Esophagus (tissue), 2 donors: ENCODE results near the gene CAMK1D. TPM values are rescaled to one million over a fixed set of nuclear protein-coding genes. Genes with fewer than 3 reads are reported as not detected.
A peak's percentile ranks its signal among the peaks of the same experiment; 100 is the strongest.
"Not testable (repeated sequence)": the region's sequence is repeated elsewhere in the genome, so short reads cannot be mapped to it uniquely, and the experiment has no call there.

Experiments
- H3K27ac ChIP-seq, 2 donors: one replicate each; pipeline ENCODE4 v1.5.1; 2013; ENCODE audit warnings: low read depth in 2 of 2, mild to moderate bottlenecking in 2 of 2, inconsistent platforms in 1 of 2, low read length in 1 of 2, moderate library complexity in 1 of 2
- H3K27me3 ChIP-seq, 2 donors: one replicate each; pipeline ENCODE4 v1.6.1; 2013; ENCODE audit warnings: low read length in 2 of 2, control low read depth in 1 of 2, mild to moderate bottlenecking in 1 of 2; ENCODE audit not compliant: insufficient read depth in 2 of 2, control insufficient read depth in 1 of 2
- H3K36me3 ChIP-seq, 2 donors: one replicate each; pipeline ENCODE4 v1.6.1; 2013; ENCODE audit warnings: low read length in 1 of 2; ENCODE audit not compliant: control insufficient read depth in 2 of 2, insufficient read depth in 2 of 2
- H3K4me1 ChIP-seq, 2 donors: one replicate each; pipeline ENCODE4 v1.6.1; 2013; ENCODE audit warnings: low read length in 1 of 2; ENCODE audit not compliant: control insufficient read depth in 2 of 2, insufficient read depth in 2 of 2
- H3K4me3 ChIP-seq, 2 donors: one replicate each; pipeline ENCODE4 v1.5.1; 2013; ENCODE audit warnings: low read length in 2 of 2, mild to moderate bottlenecking in 2 of 2, low read depth in 1 of 2, moderate library complexity in 1 of 2
- H3K9me3 ChIP-seq, 2 donors: one replicate each; pipeline ENCODE4 v1.6.1; 2013; ENCODE audit warnings: mild to moderate bottlenecking in 2 of 2, low read depth in 1 of 2, low read length in 1 of 2, moderate library complexity in 1 of 2; ENCODE audit not compliant: control insufficient read depth in 2 of 2, insufficient read depth in 1 of 2
- WGBS, 2 donors: extraction: QIAGEN DNeasy Blood & Tissue Kit; methylation state at CpG; one replicate each; pipeline ENCODE4 v1.1.7; 2013; 5-methylcytosine and 5-hydroxymethylcytosine counted together
- polyA plus RNA-seq, 2 donors: library from polyadenylated mRNA; stranded (reverse); fragments of 200-250 nt; gene quantifications; one replicate each; pipeline ENCODE4 v1.2.3, GENCODE V29; 2013
- donor health status: healthy with polysubstance abuse.
- donor health status: Bipolar disorder and iron deficiency.

The CAMK1D gene
- polyA plus RNA-seq, 2 donors: 5.4 to 5.6 TPM

DNA sequence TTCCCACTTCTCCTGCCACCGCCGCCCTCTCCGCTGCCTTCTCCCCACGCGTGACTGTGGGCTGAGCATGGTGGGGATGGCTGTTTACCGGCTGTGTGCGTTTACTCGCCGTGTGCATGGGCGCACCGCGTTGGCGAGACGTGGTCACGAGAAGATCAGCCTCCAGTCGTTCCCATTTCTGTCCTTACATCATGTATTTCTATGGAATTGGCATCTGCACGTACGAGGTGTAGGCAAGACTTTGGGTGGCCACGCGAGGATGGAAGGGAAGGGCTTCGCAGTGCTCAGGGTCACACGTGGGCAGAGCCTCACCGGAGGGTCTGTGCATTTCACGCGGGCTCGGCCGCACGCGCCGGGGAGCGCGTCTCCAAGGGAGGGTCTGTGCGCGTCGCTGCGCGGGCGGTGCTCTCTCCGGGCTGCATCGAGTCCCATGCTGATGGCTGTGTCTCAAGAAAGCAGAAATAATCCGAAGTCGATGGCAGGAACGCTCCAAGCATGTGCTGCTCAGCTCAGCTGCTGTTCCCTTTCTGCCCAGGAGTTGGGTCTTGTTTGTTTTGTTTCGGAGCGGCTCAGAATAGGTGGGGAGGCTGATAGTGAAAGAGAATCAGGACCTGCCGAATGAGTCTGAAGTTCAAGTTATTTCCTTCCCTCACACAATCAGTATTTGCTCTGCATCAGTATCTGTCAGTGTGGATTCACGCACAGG is 973 bp downstream of the CAMK1D start:
- Histone ChIP-seq H3K27me3 (no peaks in the 10 kb centered on the region), H3K27ac (peak overlapping the region; percentile 85 to 89), H3K9me3 (no peaks in the 10 kb centered on the region), H3K4me3 (peak overlapping the region; percentile 83 to 84), H3K4me1 (peaks cover 0 to 3% of the 10 kb centered on the region in 2 donors), H3K36me3 (no peaks in the 10 kb centered on the region)
- 1% methylated on average over 47 of the region's 47 CpGs for WGBS, 2 donors

DNA sequence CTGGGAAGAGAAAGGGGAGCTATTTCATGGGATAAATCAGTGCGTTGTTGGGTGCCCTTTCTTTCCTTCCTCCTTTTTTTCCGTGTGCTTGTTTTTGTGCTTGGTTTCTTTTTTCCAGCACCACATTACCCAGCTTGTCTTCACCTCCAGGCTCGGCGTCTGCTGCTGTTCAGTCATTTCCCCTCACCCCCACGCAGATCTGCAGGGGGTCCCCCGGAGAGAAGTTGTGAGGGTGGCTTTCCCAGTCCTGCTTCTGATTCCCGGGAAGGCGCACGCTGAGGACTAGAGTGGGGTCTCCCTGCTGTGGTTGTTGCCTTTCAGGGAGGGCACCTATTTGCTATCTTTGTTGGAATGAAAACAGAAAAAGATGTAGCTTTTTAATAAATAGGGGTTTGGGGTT is 1.6 kb downstream of the CAMK1D start:
- H3K27ac ChIP-seq: peak overlapping the region in 1 of 2 donors; percentile 89
- no peaks in the 10 kb centered on the region for H3K27me3 ChIP-seq
- H3K4me3 ChIP-seq: peak overlapping the region; percentile 83 to 84
- H3K9me3 ChIP-seq: no peaks in the 10 kb centered on the region
- H3K4me1 ChIP-seq: peaks cover 0 to 3% of the 10 kb centered on the region in 2 donors
- 21 to 28% methylated on average over 9 of the region's 9 CpGs for WGBS, 2 donors
- H3K36me3 ChIP-seq: no peaks in the 10 kb centered on the region

DNA sequence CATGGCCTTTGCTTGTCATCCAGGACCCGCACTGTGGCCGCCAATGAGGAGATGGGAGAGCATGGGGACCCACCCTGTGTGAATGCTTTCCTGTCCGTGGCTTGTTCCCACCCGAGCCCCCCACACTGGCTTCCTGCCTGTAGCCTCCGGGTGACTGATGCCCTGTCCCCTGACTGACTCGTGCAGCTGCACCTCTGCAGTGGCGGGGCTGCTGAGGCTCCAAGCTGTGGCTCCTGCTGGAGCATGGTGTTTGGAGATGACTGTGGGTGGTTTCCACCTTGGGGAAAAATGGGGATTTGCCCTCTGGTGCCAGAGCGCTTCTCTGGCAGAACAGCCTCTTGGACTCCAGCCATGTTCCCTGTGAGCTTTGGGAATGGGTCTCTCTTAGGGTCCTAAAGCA is 2.1 kb downstream of the CAMK1D start:
- Histone ChIP-seq H3K27ac (no peak overlapping the region), H3K4me3 (no peak overlapping the region), H3K27me3 (no peaks in the 10 kb centered on the region)

DNA sequence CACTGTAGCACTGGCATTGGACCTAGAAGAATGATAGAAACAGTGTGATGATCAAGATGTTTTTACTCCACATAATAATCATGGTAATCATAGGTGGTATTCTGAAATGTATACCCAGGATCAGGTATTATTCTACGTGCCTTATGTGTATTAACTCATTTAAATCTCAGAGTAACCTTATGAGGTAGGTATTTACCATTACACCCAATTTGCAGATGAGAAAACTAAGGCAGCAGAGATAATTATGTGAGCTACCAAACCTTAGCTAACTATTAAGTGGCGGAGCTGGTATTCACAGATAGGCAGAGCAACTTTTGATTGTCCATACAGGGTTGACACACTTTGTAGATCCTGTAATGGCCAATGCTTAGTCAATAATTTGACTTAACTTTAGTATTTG is 2.5 kb downstream of the CAMK1D start:
- Histone ChIP-seq H3K27ac (no peak overlapping the region), H3K36me3 (no peaks in the 10 kb centered on the region), H3K4me3 (no peak overlapping the region), H3K27me3 (no peaks in the 10 kb centered on the region), H3K9me3 (no peaks in the 10 kb centered on the region), H3K4me1 (peaks cover 0 to 3% of the 10 kb centered on the region in 2 donors)
- 56 to 95% methylated on average over 2 of the region's 2 CpGs for WGBS, 2 donors

More for the DNA sequence above, 2.1 kb downstream of the CAMK1D start:
- Histone ChIP-seq H3K36me3 (no peaks in the 10 kb centered on the region), H3K4me1 (peaks cover 0 to 3% of the 10 kb centered on the region in 2 donors), H3K9me3 (no peaks in the 10 kb centered on the region)
- 42 to 48% methylated on average over 8 of the region's 8 CpGs for WGBS, 2 donors

DNA sequence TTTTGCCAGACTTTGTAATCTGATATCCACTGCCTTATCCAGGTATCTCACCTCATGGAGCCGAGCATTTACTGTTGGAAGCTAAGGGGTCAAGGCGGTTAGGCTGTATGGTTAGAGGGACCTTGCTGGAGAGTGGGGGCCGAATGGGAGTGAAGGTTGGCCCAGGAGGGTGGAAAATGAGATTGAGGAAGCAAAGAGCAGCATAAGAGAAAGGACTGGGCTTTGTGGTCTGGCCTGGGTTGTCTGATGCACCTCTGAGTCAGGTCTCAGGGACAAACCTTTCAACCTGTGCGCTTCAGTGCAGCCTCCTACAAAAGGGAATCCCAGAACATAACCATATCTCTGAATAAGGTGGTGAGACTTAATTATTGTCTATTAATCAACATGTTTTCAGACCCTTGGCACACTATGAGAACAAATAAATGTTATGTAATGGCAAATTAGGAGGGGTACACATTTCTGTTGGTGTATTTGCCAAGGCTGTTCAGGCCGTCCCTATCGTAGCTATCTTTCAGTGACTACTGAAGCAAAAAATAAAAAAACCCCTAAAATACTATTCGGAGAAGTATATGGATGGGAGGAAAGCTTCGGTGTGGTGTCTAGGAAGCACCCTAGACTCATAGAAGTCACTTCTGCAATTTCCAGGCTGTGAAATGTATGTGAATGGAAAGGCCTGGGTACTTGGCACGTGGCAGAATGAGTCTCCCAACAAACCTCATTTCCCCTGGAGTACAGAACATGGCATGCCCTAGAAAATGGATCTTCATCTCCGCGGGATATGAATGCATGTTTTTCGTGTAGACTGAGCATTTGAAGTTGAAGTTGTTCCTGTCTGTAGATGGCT is 4.3 kb downstream of the CAMK1D start:
- Histone ChIP-seq H3K27me3 (no peaks in the 10 kb centered on the region), H3K4me3 (no peak overlapping the region), H3K36me3 (no peaks in the 10 kb centered on the region), H3K4me1 (peaks cover 0 to 3% of the 10 kb centered on the region in 2 donors), H3K27ac (no peak overlapping the region), H3K9me3 (no peaks in the 10 kb centered on the region)
- WGBS, 2 donors: 81 to 89% methylated on average over 12 of the region's 12 CpGs

DNA sequence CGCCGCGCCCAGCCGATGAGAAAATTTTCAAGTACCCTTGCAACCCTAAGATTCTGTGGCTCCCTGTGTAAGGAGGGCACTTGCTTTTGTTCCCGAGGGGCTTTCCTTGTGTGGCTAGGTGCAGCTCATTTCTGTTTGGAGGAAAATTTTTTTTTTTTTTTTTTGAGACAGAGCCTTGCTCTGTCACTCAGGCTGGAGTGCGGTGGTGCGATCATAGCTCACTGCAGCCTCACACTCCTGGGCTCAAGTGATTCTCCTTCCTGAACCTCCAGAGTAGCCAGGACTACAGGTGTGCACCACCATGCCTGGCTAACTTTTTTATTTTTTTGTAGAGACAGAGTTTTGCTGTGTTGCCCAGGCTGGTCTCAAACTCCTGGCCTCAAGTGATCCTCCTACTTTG is 5.3 kb downstream of the CAMK1D start:
- H3K27ac ChIP-seq, H3K4me1 ChIP-seq, H3K9me3 ChIP-seq, H3K36me3 ChIP-seq, H3K27me3 ChIP-seq, H3K4me3 ChIP-seq: not testable (repeated sequence)
- WGBS, 2 donors: 87 to 96% methylated on average over 7 of the region's 7 CpGs

DNA sequence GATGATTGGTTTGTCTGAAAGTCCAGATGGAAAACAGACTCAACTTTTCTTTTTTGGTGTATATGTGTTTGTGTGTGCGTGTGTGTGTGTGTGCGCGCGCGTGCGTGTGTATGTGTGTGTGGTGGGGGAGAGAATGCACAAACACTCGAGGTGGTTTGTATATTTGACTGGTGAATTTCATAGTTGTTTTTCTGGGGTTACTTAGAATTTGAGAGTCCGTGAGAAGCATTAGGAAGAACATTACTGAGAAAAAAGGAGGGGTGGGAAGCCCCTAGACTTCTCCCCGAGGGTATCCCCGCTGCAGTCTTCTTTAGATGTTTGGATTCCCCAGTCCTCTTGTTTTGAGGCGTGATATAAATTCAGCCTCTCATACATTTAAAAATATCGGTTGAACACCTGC is 6.0 kb downstream of the CAMK1D start:
- H3K4me1 ChIP-seq: peaks cover 0 to 3% of the 10 kb centered on the region in 2 donors
- no peaks in the 10 kb centered on the region for H3K36me3 ChIP-seq
- H3K9me3 ChIP-seq: no peaks in the 10 kb centered on the region
- no peak overlapping the region for H3K27ac ChIP-seq
- no peaks in the 10 kb centered on the region for H3K27me3 ChIP-seq
- WGBS, 2 donors: 91 to 93% methylated on average over 12 of the region's 12 CpGs
- no peak overlapping the region for H3K4me3 ChIP-seq

DNA sequence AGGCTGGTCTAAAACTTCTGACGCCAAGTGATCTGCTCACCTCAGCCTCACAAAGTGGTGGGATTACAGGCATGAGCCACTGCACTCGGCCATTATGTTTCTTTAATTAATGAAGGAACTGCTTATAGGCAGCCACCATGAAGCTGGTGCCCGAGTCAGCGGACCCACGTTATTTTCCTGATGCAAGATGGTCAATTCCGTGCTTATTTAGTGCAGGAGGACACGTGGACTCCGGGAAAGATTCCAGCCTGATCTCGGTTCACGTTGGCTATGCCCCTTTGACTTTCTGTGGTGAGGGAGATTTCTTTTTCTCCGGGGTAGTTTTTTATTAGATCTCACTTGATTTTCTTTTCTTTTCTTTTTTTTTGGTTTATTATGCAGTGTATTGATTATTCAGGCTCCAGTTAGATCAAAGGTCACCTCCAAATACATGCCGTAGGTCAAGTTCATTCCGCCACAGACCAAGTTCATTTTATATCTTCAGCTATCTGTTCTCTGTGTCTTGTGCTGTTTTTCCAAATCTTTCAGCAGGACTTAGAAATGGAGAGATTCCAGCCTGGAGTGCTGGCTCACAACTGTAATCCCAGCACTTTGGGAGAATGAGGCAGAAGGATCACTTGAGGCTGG is 8.3 kb downstream of the CAMK1D start:
- Histone ChIP-seq H3K9me3 (no peaks in the 10 kb centered on the region), H3K36me3 (no peaks in the 10 kb centered on the region), H3K27me3 (no peaks in the 10 kb centered on the region), H3K4me1 (no peaks in the 10 kb centered on the region), H3K27ac (no peak overlapping the region), H3K4me3 (no peak overlapping the region)
- 86 to 90% methylated on average over 13 of the region's 13 CpGs for WGBS, 2 donors

DNA sequence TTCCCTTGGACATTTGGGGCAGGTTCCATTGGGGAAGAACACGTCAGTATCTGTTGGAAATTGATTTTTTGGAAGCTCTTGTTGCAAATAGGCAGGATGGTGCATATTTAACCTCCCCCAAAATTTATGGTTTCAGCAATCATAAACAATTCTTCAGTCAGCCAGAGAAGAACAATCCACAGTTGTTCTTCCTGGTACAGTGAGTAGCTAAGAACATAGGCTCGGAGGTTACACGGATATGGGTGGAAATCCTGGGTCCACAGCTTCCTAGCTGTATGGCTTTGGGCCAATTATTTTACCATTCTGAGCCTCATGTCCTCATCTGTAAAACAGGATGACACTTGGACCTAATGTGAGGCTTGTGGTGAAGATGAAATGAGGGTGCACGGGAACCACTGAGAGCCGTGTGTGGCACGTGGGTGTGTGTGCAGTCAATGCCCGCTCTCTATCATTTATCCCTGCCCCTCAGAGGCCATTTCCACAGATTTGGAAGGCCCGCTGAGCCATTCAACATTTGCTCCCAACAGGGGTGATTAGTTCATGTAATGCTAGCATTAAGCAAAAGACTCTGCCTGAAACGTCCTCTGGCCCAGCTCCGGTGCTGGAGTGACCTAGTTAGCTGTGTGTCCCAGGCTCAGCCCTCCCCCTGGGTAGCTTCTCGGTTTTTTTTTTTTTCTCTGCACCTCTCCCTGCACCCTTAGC is 9.7 kb downstream of the CAMK1D start:
- 54 to 64% methylated on average over 11 of the region's 11 CpGs for WGBS, 2 donors
- no peaks in the 10 kb centered on the region for H3K27me3 ChIP-seq
- no peaks in the 10 kb centered on the region for H3K36me3 ChIP-seq
- no peak overlapping the region for H3K27ac ChIP-seq
- no peaks in the 10 kb centered on the region for H3K4me1 ChIP-seq
- H3K4me3 ChIP-seq: no peak overlapping the region
- no peaks in the 10 kb centered on the region for H3K9me3 ChIP-seq
